Prostate gland (tissue), 2 donors: ENCODE data around the gene UXS1.

Source experiments
- POLR2A ChIP-seq: fragments of 450-650 bp; IDR thresholded peaks from one replicate; pipeline ENCODE4 v1.6.1; 2016; ENCODE audit warnings: antibody characterized with exemption, mild to moderate bottlenecking
- POLR2AphosphoS5 ChIP-seq: sonication (generic); formaldehyde crosslinking; IDR thresholded peaks from one replicate; pipeline ENCODE4 v1.6.1; 2017; ENCODE audit warnings: antibody characterized with exemption
- TF ChIP-seq, protein P1 (sequence below), 4 experiments: fragments of 200-600 bp in 2 of 4; fragments of 450-650 bp in 2 of 4; sonication (generic) in 2 of 4; IDR thresholded peaks; 1 replicate in 3 of 4; 2 replicates in 1 of 4; pipeline ENCODE4 v1.5.1; 2016 to 2019; ENCODE audit warnings: antibody characterized with exemption in 4 of 4, mild to moderate bottlenecking in 2 of 4, moderate library complexity in 2 of 4

DNA sequence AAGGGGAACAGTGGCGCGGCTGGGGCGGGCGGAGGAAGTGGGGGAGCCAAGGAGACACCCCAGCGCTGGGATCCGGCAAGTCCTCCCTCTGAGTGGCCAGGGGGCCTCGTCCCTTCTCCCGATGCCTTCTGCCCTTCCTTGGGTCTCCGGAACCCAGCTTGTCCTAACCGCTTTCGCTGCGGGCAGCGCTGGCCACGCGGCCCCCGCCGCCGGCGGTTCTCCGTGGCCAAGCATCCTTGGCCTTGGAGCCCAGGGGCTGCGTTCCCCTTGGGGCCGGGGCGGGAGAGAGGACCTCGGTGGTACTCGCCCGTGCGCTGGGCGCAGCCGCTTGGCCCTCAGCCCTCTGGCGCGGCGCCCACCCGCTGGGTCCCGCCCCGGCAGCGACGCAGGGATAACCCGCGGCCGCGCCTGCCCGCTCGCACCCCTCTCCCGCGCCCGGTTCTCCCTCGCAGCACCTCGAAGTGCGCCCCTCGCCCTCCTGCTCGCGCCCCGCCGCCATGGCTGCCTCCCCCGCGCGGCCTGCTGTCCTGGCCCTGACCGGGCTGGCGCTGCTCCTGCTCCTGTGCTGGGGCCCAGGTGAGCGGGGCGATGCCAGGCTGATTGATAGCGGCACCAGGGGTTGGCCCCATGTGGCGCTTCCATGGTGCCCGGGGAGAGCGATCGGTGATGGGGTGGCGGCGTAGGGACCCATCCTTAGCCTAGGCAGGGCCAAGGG is 128.7 kb downstream of the UXS1 start:
- TF ChIP-seq, protein P1, sequence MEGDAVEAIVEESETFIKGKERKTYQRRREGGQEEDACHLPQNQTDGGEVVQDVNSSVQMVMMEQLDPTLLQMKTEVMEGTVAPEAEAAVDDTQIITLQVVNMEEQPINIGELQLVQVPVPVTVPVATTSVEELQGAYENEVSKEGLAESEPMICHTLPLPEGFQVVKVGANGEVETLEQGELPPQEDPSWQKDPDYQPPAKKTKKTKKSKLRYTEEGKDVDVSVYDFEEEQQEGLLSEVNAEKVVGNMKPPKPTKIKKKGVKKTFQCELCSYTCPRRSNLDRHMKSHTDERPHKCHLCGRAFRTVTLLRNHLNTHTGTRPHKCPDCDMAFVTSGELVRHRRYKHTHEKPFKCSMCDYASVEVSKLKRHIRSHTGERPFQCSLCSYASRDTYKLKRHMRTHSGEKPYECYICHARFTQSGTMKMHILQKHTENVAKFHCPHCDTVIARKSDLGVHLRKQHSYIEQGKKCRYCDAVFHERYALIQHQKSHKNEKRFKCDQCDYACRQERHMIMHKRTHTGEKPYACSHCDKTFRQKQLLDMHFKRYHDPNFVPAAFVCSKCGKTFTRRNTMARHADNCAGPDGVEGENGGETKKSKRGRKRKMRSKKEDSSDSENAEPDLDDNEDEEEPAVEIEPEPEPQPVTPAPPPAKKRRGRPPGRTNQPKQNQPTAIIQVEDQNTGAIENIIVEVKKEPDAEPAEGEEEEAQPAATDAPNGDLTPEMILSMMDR (IDR thresholded peaks at IDR 0.05) = no peak
- TF ChIP-seq POLR2A (no peak), POLR2AphosphoS5 (no peak)
